Measurements from ENCODE around the gene PIK3R1. TPM values are rescaled to one million over a fixed set of nuclear protein-coding genes. Genes with fewer than 3 reads are reported as not detected.

Gene PIK3R1
- total RNA-seq, 4 donors from 2014 or later, result 69.3 to 113 (median 87.5) TPM

GRCh38 chr5:68173007-68173406 is 42.5 kb upstream of the PIK3R1 start:
- Histone ChIP-seq H3K9me3 (no peaks in the 10 kb centered on the region), H3K27ac (no peak overlapping the region), H3K4me1 (peaks cover 0 to 2% (median 0%) of the 10 kb centered on the region in 4 donors), H3K4me3 (no peak overlapping the region), H3K27me3 (no peaks in the 10 kb centered on the region), H3K36me3 (no peaks in the 10 kb centered on the region)
- no peak for DNase-seq
- TF ChIP-seq POLR2A (IDR thresholded peaks at IDR 0.05) (no peak), CTCF (IDR thresholded peaks at IDR 0.05) (no peak)

GRCh38 chr5:68176253-68176652 is 39.3 kb upstream of the PIK3R1 start:
- DNase-seq, result no peak
- TF ChIP-seq POLR2A (IDR thresholded peaks at IDR 0.05), result no peak
- TF ChIP-seq CTCF (IDR thresholded peaks at IDR 0.05), result no peak
- H3K9me3 ChIP-seq, result no peaks in the 10 kb centered on the region
- no peaks in the 10 kb centered on the region for H3K36me3 ChIP-seq
- no peak overlapping the region for H3K4me3 ChIP-seq
- no peak overlapping the region for H3K27ac ChIP-seq
- no peaks in the 10 kb centered on the region for H3K27me3 ChIP-seq
- peaks cover 0 to 2% (median 0%) of the 10 kb centered on the region in 4 donors for H3K4me1 ChIP-seq

- no peaks in the 10 kb centered on the region for H3K27me3 ChIP-seq
- no peak for DNase-seq
- H3K4me1 ChIP-seq, result peaks cover 0 to 2% (median under 1%) of the 10 kb centered on the region in 4 donors
- no peak overlapping the region for H3K27ac ChIP-seq
- H3K36me3 ChIP-seq, result no peaks in the 10 kb centered on the region
- H3K9me3 ChIP-seq, result no peaks in the 10 kb centered on the region
- TF ChIP-seq CTCF (IDR thresholded peaks at IDR 0.05) (no peak), POLR2A (IDR thresholded peaks at IDR 0.05) (no peak)
- H3K4me3 ChIP-seq, result no peak overlapping the region
Observed at GRCh38 chr5:68176802-68177479, 38.6 kb upstream of the PIK3R1 start.

GRCh38 chr5:68177676-68178075 is 37.9 kb upstream of the PIK3R1 start:
- Histone ChIP-seq H3K9me3 (no peaks in the 10 kb centered on the region), H3K27ac (no peak overlapping the region), H3K4me3 (no peak overlapping the region), H3K36me3 (no peaks in the 10 kb centered on the region), H3K4me1 (peaks cover 0 to 7% (median 0%) of the 10 kb centered on the region in 4 donors), H3K27me3 (no peaks in the 10 kb centered on the region)
- DNase-seq, result no peak
- no peak for TF ChIP-seq CTCF (IDR thresholded peaks at IDR 0.05)
- no peak for TF ChIP-seq POLR2A (IDR thresholded peaks at IDR 0.05)

GRCh38 chr5:68178579-68178978 is 37.0 kb upstream of the PIK3R1 start:
- H3K27ac ChIP-seq, result no peak overlapping the region
- peaks cover 0 to 8% (median 0%) of the 10 kb centered on the region in 4 donors for H3K4me1 ChIP-seq
- H3K27me3 ChIP-seq, result no peaks in the 10 kb centered on the region
- no peaks in the 10 kb centered on the region for H3K36me3 ChIP-seq
- TF ChIP-seq CTCF (IDR thresholded peaks at IDR 0.05) (no peak), POLR2A (IDR thresholded peaks at IDR 0.05) (no peak)
- no peak overlapping the region for H3K4me3 ChIP-seq
- DNase-seq, result no peak
- no peaks in the 10 kb centered on the region for H3K9me3 ChIP-seq

All from Peyer's patch (tissue), 4 donors.